ENCODE measurements around the gene LIPG.

LIPG gene

GRCh38 chr18:49560624-49561288, 1.1 kb upstream of the LIPG start:
- no peaks in the 10 kb centered on the region for H3K36me3 ChIP-seq (ENCODE audit: insufficient read depth, low read length)
- H3K27me3 ChIP-seq (ENCODE audit: insufficient read depth, low read length, poor library complexity, severe bottlenecking): no peaks in the 10 kb centered on the region
- no peak overlapping the region for H2AFZ ChIP-seq (ENCODE audit: low read length)
- H3K4me3 ChIP-seq (ENCODE audit: low read length, poor library complexity, severe bottlenecking): no peak overlapping the region
- no peak overlapping the region for H3K4me2 ChIP-seq (ENCODE audit: low read depth, low read length, poor library complexity, severe bottlenecking)
- no peaks in the 10 kb centered on the region for H3K4me1 ChIP-seq (ENCODE audit: insufficient read depth, low read length, poor library complexity, severe bottlenecking)
- H3K9me2 ChIP-seq (replicated peaks; ENCODE audit: low read depth, low read length): no peaks in the 10 kb centered on the region
- H3K79me2 ChIP-seq (ENCODE audit: insufficient read depth, low read length): no peaks in the 10 kb centered on the region
- H3K9me3 ChIP-seq (ENCODE audit: insufficient read depth, low read depth, low read length): no peaks in the 10 kb centered on the region
- no peak overlapping the region for H3K9ac ChIP-seq (ENCODE audit: low read depth, low read length, poor library complexity, severe bottlenecking)
- H3F3A ChIP-seq (ENCODE audit: low read depth): no peaks in the 10 kb centered on the region
- H4K20me1 ChIP-seq (ENCODE audit: insufficient read depth, low read length, poor library complexity, severe bottlenecking): no peaks in the 10 kb centered on the region
- no peak for TF ChIP-seq EZH2phosphoT487 (IDR thresholded peaks at IDR 0.05; ENCODE audit: borderline replicate concordance)
- no peak for TF ChIP-seq CTCF (conservative IDR thresholded peaks at IDR 0.05; ENCODE audit: low read length)

- no peak overlapping the region for H3K4me2 ChIP-seq (ENCODE audit: low read depth, low read length, poor library complexity, severe bottlenecking)
- no peak overlapping the region for H3K4me3 ChIP-seq (ENCODE audit: low read length, poor library complexity, severe bottlenecking)
- no peaks in the 10 kb centered on the region for H3K9me2 ChIP-seq (replicated peaks; ENCODE audit: low read depth, low read length)
- no peaks in the 10 kb centered on the region for H3K79me2 ChIP-seq (ENCODE audit: insufficient read depth, low read length)
- no peaks in the 10 kb centered on the region for H3K36me3 ChIP-seq (ENCODE audit: insufficient read depth, low read length)
- H3K9me3 ChIP-seq (ENCODE audit: insufficient read depth, low read depth, low read length): no peaks in the 10 kb centered on the region
- H3K4me1 ChIP-seq (ENCODE audit: insufficient read depth, low read length, poor library complexity, severe bottlenecking): no peaks in the 10 kb centered on the region
- no peak overlapping the region for H3K9ac ChIP-seq (ENCODE audit: low read depth, low read length, poor library complexity, severe bottlenecking)
- TF ChIP-seq EZH2phosphoT487 (IDR thresholded peaks at IDR 0.05; ENCODE audit: borderline replicate concordance): no peak
- no peak for TF ChIP-seq CTCF (conservative IDR thresholded peaks at IDR 0.05; ENCODE audit: low read length)
- H3F3A ChIP-seq (ENCODE audit: low read depth): no peaks in the 10 kb centered on the region
- no peaks in the 10 kb centered on the region for H3K27me3 ChIP-seq (ENCODE audit: insufficient read depth, low read length, poor library complexity, severe bottlenecking)
- no peak overlapping the region for H2AFZ ChIP-seq (ENCODE audit: low read length)
- no peaks in the 10 kb centered on the region for H4K20me1 ChIP-seq (ENCODE audit: insufficient read depth, low read length, poor library complexity, severe bottlenecking)
Measured at GRCh38 chr18:49562481-49563129, 748 bp downstream of the LIPG start.

- Histone ChIP-seq H4K20me1 (ENCODE audit: insufficient read depth, low read length, poor library complexity, severe bottlenecking) (no peaks in the 10 kb centered on the region), H3K9me3 (ENCODE audit: insufficient read depth, low read depth, low read length) (no peaks in the 10 kb centered on the region), H3K27me3 (ENCODE audit: insufficient read depth, low read length, poor library complexity, severe bottlenecking) (no peaks in the 10 kb centered on the region), H3F3A (ENCODE audit: low read depth) (no peaks in the 10 kb centered on the region), H3K9me2 (replicated peaks; ENCODE audit: low read depth, low read length) (no peaks in the 10 kb centered on the region), H2AFZ (ENCODE audit: low read length) (no peak overlapping the region), H3K4me3 (ENCODE audit: low read length, poor library complexity, severe bottlenecking) (no peak overlapping the region), H3K36me3 (ENCODE audit: insufficient read depth, low read length) (no peaks in the 10 kb centered on the region), H3K9ac (ENCODE audit: low read depth, low read length, poor library complexity, severe bottlenecking) (no peak overlapping the region), H3K4me2 (ENCODE audit: low read depth, low read length, poor library complexity, severe bottlenecking) (no peak overlapping the region), H3K4me1 (ENCODE audit: insufficient read depth, low read length, poor library complexity, severe bottlenecking) (no peaks in the 10 kb centered on the region), H3K79me2 (ENCODE audit: insufficient read depth, low read length) (no peaks in the 10 kb centered on the region)
- TF ChIP-seq CTCF (conservative IDR thresholded peaks at IDR 0.05; ENCODE audit: low read length) (no peak), EZH2phosphoT487 (IDR thresholded peaks at IDR 0.05; ENCODE audit: borderline replicate concordance) (no peak)
Measured at GRCh38 chr18:49563130-49563540, 1.3 kb downstream of the LIPG start.
